Upper lobe of left lung (tissue), 4 donors: ENCODE results near the gene ZNF574.

Experiments
- POLR2A ChIP-seq, 4 donors: fragments of 450-650 bp; IDR thresholded peaks; one replicate each; pipeline ENCODE4 v1.5.1; 2016 to 2017; ENCODE audit warnings: antibody characterized with exemption in 4 of 4, mild to moderate bottlenecking in 2 of 4
- TF ChIP-seq, protein P1 (sequence below), 6 experiments: fragments of 450-650 bp in 4 of 6; fragments of 200-600 bp in 2 of 6; sonication (generic) in 2 of 6; IDR thresholded peaks; one replicate each; pipeline ENCODE4 v1.5.1; 2016 to 2019; ENCODE audit warnings: antibody characterized with exemption in 6 of 6

DNA sequence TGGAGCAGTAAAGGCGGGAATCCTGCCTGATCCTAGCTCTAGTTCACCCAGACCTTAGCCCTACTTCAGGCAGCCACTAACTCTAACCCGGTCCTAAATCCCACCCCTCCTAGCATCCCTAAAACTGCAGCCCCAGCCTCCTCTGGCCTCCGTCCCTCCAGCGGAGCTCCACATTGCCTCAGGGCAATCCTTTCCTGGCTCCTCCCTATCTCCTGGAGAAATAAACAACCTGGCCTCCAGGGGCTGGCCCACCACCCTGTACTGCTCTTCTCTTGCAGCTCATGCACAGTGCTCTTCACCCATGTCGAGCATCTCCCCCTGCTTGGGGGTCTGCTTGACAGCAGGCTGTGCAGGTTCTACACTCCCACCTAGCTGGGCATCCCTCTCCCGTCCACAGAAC lies 49.6 kb downstream of the ZNF574 start:
- TF ChIP-seq, protein P1, sequence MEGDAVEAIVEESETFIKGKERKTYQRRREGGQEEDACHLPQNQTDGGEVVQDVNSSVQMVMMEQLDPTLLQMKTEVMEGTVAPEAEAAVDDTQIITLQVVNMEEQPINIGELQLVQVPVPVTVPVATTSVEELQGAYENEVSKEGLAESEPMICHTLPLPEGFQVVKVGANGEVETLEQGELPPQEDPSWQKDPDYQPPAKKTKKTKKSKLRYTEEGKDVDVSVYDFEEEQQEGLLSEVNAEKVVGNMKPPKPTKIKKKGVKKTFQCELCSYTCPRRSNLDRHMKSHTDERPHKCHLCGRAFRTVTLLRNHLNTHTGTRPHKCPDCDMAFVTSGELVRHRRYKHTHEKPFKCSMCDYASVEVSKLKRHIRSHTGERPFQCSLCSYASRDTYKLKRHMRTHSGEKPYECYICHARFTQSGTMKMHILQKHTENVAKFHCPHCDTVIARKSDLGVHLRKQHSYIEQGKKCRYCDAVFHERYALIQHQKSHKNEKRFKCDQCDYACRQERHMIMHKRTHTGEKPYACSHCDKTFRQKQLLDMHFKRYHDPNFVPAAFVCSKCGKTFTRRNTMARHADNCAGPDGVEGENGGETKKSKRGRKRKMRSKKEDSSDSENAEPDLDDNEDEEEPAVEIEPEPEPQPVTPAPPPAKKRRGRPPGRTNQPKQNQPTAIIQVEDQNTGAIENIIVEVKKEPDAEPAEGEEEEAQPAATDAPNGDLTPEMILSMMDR (IDR thresholded peaks at IDR 0.05) = no peak
- no peak for TF ChIP-seq POLR2A (IDR thresholded peaks at IDR 0.05)
